CD4-positive, alpha-beta memory T cell (primary cell): ENCODE data around the gene DPM2. TPM values are rescaled to one million over a fixed set of nuclear protein-coding genes. Genes with fewer than 3 reads are reported as not detected.

Source experiments
- CTCF ChIA-PET: fragments of 350-600 bp; sonication (Branson Sonifier 250); formaldehyde crosslinking; loops from one replicate; lab custom pipeline; 2021; ENCODE audit warnings: inconsistent platforms; ENCODE audit not compliant: partially characterized antibody; lab: Charles Lee
- POLR2A ChIA-PET: fragments of 350-600 bp; sonication (Branson Sonifier 250); formaldehyde crosslinking; loops from one replicate; lab custom pipeline; 2021; ENCODE audit not compliant: partially characterized antibody; lab: Charles Lee
- DNase-seq, 5 donors: peaks; one replicate each; pipeline versions ENCODE4 v3.0.0 to v3.0.0-alpha.2; 2020 to 2022; ENCODE audit warnings: mixed read lengths in 1 of 5
- H3K27ac ChIP-seq: one replicate; pipeline ENCODE4 v1.7.0; 2013; ENCODE audit warnings: low read depth, low read length
- H3K27me3 ChIP-seq: 2 replicates; pipeline ENCODE4 v1.7.0; 2013; ENCODE audit warnings: mild to moderate bottlenecking, low read length, moderate library complexity; ENCODE audit not compliant: insufficient read depth
- H3K36me3 ChIP-seq: 2 replicates; pipeline ENCODE4 v1.7.0; 2013; ENCODE audit warnings: mild to moderate bottlenecking, low read length, moderate library complexity; ENCODE audit not compliant: insufficient read depth
- H3K4me1 ChIP-seq: 2 replicates; pipeline ENCODE4 v1.7.0; 2013; ENCODE audit warnings: mild to moderate bottlenecking, low read length, moderate library complexity; ENCODE audit not compliant: insufficient read depth
- H3K4me3 ChIP-seq, 2 donors: one replicate each; pipeline ENCODE4 v1.7.0; 2013; ENCODE audit warnings: low read length in 2 of 2, mild to moderate bottlenecking in 1 of 2
- H3K9me3 ChIP-seq, 2 donors: one replicate each; pipeline ENCODE4 v1.7.0; 2013; ENCODE audit warnings: low read length in 2 of 2, control low read depth in 1 of 2; ENCODE audit not compliant: control insufficient read depth in 1 of 2
- H3K27ac Mint-ChIP-seq, 7 donors: one replicate each; pipeline ENCODE4 v1.8.0; 2020 to 2021; ENCODE audit warnings: mixed read lengths in 7 of 7, mild to moderate bottlenecking in 6 of 7, inconsistent platforms in 3 of 7, moderate library complexity in 3 of 7
- H3K27me3 Mint-ChIP-seq, 2 donors: one replicate each; pipeline ENCODE4 v1.8.0; 2020 to 2021; ENCODE audit warnings: mixed read lengths in 2 of 2
- H3K36me3 Mint-ChIP-seq, 2 donors: one replicate each; pipeline ENCODE4 v1.8.0; 2020 to 2021; ENCODE audit warnings: mixed read lengths in 2 of 2, inconsistent platforms in 1 of 2, mild to moderate bottlenecking in 1 of 2
- H3K4me1 Mint-ChIP-seq, 4 donors: one replicate each; pipeline ENCODE4 v1.8.0; 2020 to 2021; ENCODE audit warnings: mixed read lengths in 4 of 4, mild to moderate bottlenecking in 1 of 4
- H3K4me3 Mint-ChIP-seq, 8 donors: one replicate each; pipeline ENCODE4 v1.8.0; 2020 to 2021; ENCODE audit warnings: mixed read lengths in 8 of 8, mild to moderate bottlenecking in 7 of 8, moderate library complexity in 6 of 8, inconsistent platforms in 3 of 8
- H3K9me3 Mint-ChIP-seq, 8 donors: one replicate each; pipeline ENCODE4 v1.8.0; 2020 to 2021; ENCODE audit warnings: mixed read lengths in 8 of 8, mild to moderate bottlenecking in 5 of 8, inconsistent platforms in 3 of 8, moderate library complexity in 1 of 8
- intact Hi-C: fragments of 100-400 bp; cut with micrococcal nuclease; formaldehyde crosslinking; loops from one replicate; pipeline ENCODE4 v1.15.1; 2023
- polyA plus RNA-seq, 2 donors: library from polyadenylated mRNA; unstranded; fragments of 300-500 nt; fragmentation: Illumina TruSeq; gene quantifications; one replicate each; pipeline ENCODE4 v1.2.3, GENCODE V29; 2021
- total RNA-seq, 2 experiments: library from RNA; stranded (reverse); gene quantifications; one replicate each; pipeline ENCODE4 v1.2.3, GENCODE V29; 2021

DPM2 gene
- total and polyA plus RNA-seq, 4 experiments from 2014 or later = 37.0 to 43.1 (median 40.3) TPM

GRCh38 chr9:127907867-127908659 lies 29.6 kb downstream of the DPM2 start:
- H3K27me3 ChIP-seq = no peaks in the 10 kb centered on the region
- CTCF ChIA-PET = interaction anchor here (1.8 kb wide), 1 partner anchor 13 kb away, joined by 5 read pairs; no protein-coding TSS in a partner anchor
- H3K4me1 ChIP-seq = peaks cover 56% of the 10 kb centered on the region
- H3K9me3 ChIP-seq = no peaks in the 10 kb centered on the region
- H3K4me3 ChIP-seq = no peak overlapping the region
- no peaks in the 10 kb centered on the region for H3K9me3 Mint-ChIP-seq
- no peaks in the 10 kb centered on the region for H3K36me3 ChIP-seq
- intact Hi-C loops = loop anchor here (2.0 kb wide), 1 partner anchor 105 kb away; the partner anchor contains the start of gene FPGS
- no peaks in the 10 kb centered on the region for H3K27me3 Mint-ChIP-seq
- H3K36me3 Mint-ChIP-seq = peaks cover 17 to 44% of the 10 kb centered on the region in 2 donors
- DNase-seq = no peak
- H3K4me1 Mint-ChIP-seq = peaks cover 20 to 56% (median 36%) of the 10 kb centered on the region in 4 donors
- POLR2A ChIA-PET = interaction anchor here (4.5 to 7.1 kb wide), 2 partner anchors 7 to 124 kb away, joined by 34 to 87 read pairs; partner anchors contain the start of genes CDK9 and ST6GALNAC4
- H3K4me3 Mint-ChIP-seq = peak overlapping the region in 1 of 8 donors; percentile 20
- peak overlapping the region; percentile 15 for H3K27ac ChIP-seq
- H3K27ac Mint-ChIP-seq = peak overlapping the region; percentile 91 to 100 (median 100)

- CTCF ChIA-PET = interaction anchor here (0.7 to 2.6 kb wide), 9 partner anchors 11 to 171 kb away, joined by 3 to 11 read pairs (median 4); partner anchors contain the start of genes PIP5KL1, ST6GALNAC4 and TOR2A
- Histone ChIP-seq H3K36me3 (no peaks in the 10 kb centered on the region), H3K4me3 (peak overlapping the region; percentile 82 to 85), H3K4me1 (peaks cover 65% of the 10 kb centered on the region), H3K27ac (peak overlapping the region; percentile 100), H3K27me3 (no peaks in the 10 kb centered on the region), H3K9me3 (no peaks in the 10 kb centered on the region)
- intact Hi-C loops = loop anchor here (1.0 to 2.0 kb wide), 5 partner anchors 12 to 170 kb away; partner anchors contain the start of genes CDK9, FPGS, ST6GALNAC4 and TOR2A
- Mint-ChIP-seq H3K9me3 (no peaks in the 10 kb centered on the region), H3K36me3 (peaks cover 3 to 28% of the 10 kb centered on the region in 2 donors), H3K4me1 (peaks cover 19 to 63% (median 34%) of the 10 kb centered on the region in 4 donors), H3K4me3 (peak overlapping the region; percentile 86 to 99 (median 95)), H3K27ac (peak overlapping the region; percentile 98 to 100 (median 100)), H3K27me3 (no peaks in the 10 kb centered on the region)
- POLR2A ChIA-PET = interaction anchor here (0.7 to 7.1 kb wide), 22 partner anchors 9 to 455 kb away, joined by 3 to 87 read pairs (median 5); partner anchors contain the start of genes AK1, CDK9, FPGS and LRSAM1
- DNase-seq = peak; percentile 69 to 92 (median 78)
Observed at GRCh38 chr9:127905788-127906191, 31.9 kb downstream of the DPM2 start.

- DNase-seq = peak; percentile 59 to 89 (median 61)
- H3K36me3 ChIP-seq = no peaks in the 10 kb centered on the region
- no peaks in the 10 kb centered on the region for H3K9me3 Mint-ChIP-seq
- peaks cover 0 to 25% of the 10 kb centered on the region in 2 donors for H3K36me3 Mint-ChIP-seq
- H3K27me3 Mint-ChIP-seq = no peaks in the 10 kb centered on the region
- peak overlapping the region; percentile 82 to 85 for H3K4me3 ChIP-seq
- intact Hi-C loops = loop anchor here (2.0 kb wide), 2 partner anchors 22 to 118 kb away; partner anchors contain the start of gene CDK9
- peak overlapping the region; percentile 100 for H3K27ac ChIP-seq
- peak overlapping the region; percentile 86 to 99 (median 95) for H3K4me3 Mint-ChIP-seq
- no peaks in the 10 kb centered on the region for H3K9me3 ChIP-seq
- peaks cover 67% of the 10 kb centered on the region for H3K4me1 ChIP-seq
- H3K27me3 ChIP-seq = no peaks in the 10 kb centered on the region
- POLR2A ChIA-PET = interaction anchor here (1.0 to 7.1 kb wide), 21 partner anchors 8 to 454 kb away, joined by 3 to 87 read pairs (median 5); partner anchors contain the start of genes CDK9, DPM2, FPGS and LRSAM1
- peaks cover 16 to 60% (median 31%) of the 10 kb centered on the region in 4 donors for H3K4me1 Mint-ChIP-seq
- CTCF ChIA-PET = interaction anchor here (1.0 to 2.6 kb wide), 7 partner anchors 11 to 170 kb away, joined by 3 to 11 read pairs (median 6); partner anchors contain the start of gene TOR2A
- H3K27ac Mint-ChIP-seq = peak overlapping the region; percentile 98 to 100 (median 100)
Observed at GRCh38 chr9:127905004-127905728, 32.5 kb downstream of the DPM2 start.

GRCh38 chr9:127904561-127905003 lies 33.1 kb downstream of the DPM2 start:
- no peaks in the 10 kb centered on the region for H3K36me3 ChIP-seq
- H3K4me3 ChIP-seq = peak overlapping the region; percentile 82 to 85
- peak overlapping the region; percentile 86 to 99 (median 95) for H3K4me3 Mint-ChIP-seq
- intact Hi-C loops = loop anchor here (2.0 kb wide), 2 partner anchors 22 to 118 kb away; partner anchors contain the start of gene CDK9
- H3K27ac Mint-ChIP-seq = peak overlapping the region; percentile 98 to 100 (median 100)
- H3K4me1 ChIP-seq = peaks cover 73% of the 10 kb centered on the region
- ChIA-PET POLR2A (interaction anchor here (1.0 to 7.1 kb wide), 14 partner anchors 9 to 453 kb away, joined by 3 to 87 read pairs (median 5); partner anchors contain the start of genes CDK9, DPM2, FPGS and LRSAM1), CTCF (interaction anchor here (1.6 to 2.6 kb wide), 3 partner anchors 17 to 169 kb away, joined by 6 to 10 read pairs (median 6); partner anchors contain the start of gene TOR2A)
- DNase-seq = no peak
- no peaks in the 10 kb centered on the region for H3K27me3 ChIP-seq
- H3K4me1 Mint-ChIP-seq = peaks cover 16 to 66% (median 34%) of the 10 kb centered on the region in 4 donors
- H3K9me3 ChIP-seq = no peaks in the 10 kb centered on the region
- no peaks in the 10 kb centered on the region for H3K27me3 Mint-ChIP-seq
- H3K27ac ChIP-seq = peak overlapping the region; percentile 100
- no peaks in the 10 kb centered on the region for H3K9me3 Mint-ChIP-seq
- H3K36me3 Mint-ChIP-seq = peaks cover 0 to 30% of the 10 kb centered on the region in 2 donors

- CTCF ChIA-PET = interaction anchor here (1.6 to 2.6 kb wide), 3 partner anchors 17 to 169 kb away, joined by 6 to 10 read pairs (median 6); partner anchors contain the start of gene TOR2A
- Histone ChIP-seq H3K27ac (peak overlapping the region; percentile 100), H3K4me1 (peaks cover 73% of the 10 kb centered on the region), H3K27me3 (no peaks in the 10 kb centered on the region), H3K4me3 (peak overlapping the region; percentile 82 to 85), H3K36me3 (no peaks in the 10 kb centered on the region), H3K9me3 (no peaks in the 10 kb centered on the region)
- Mint-ChIP-seq H3K27ac (peak overlapping the region; percentile 98 to 100 (median 100)), H3K9me3 (no peaks in the 10 kb centered on the region), H3K27me3 (no peaks in the 10 kb centered on the region), H3K4me1 (peaks cover 16 to 66% (median 34%) of the 10 kb centered on the region in 4 donors), H3K4me3 (peak overlapping the region; percentile 86 to 99 (median 95)), H3K36me3 (peaks cover 0 to 29% of the 10 kb centered on the region in 2 donors)
- intact Hi-C loops = loop anchor here (2.0 kb wide), 3 partner anchors 13 to 117 kb away; partner anchors contain the start of genes CDK9 and ST6GALNAC4
- POLR2A ChIA-PET = interaction anchor here (0.6 to 7.1 kb wide), 16 partner anchors 12 to 453 kb away, joined by 3 to 87 read pairs (median 5); partner anchors contain the start of genes CDK9, DPM2, FPGS and LRSAM1
- peak; percentile 49 to 82 (median 56) for DNase-seq
Observed at GRCh38 chr9:127903557-127904475, 33.8 kb downstream of the DPM2 start.
